ENCODE measurements around the gene MFNG.

MFNG gene

GRCh38 chr22:37511395-37512104 lies 25.4 kb upstream of the MFNG start:
- no peak for DNase-seq

GRCh38 chr22:37510091-37510490 lies 23.9 kb upstream of the MFNG start:
- no peak for DNase-seq

GRCh38 chr22:37509059-37509860 lies 23.1 kb upstream of the MFNG start:
- DNase-seq: no peak

GRCh38 chr22:37508431-37508992 lies 22.3 kb upstream of the MFNG start:
- DNase-seq: no peak

- no peak for DNase-seq
These were observed 21.5 kb upstream of the MFNG start for GRCh38 chr22:37507731-37508130.

- DNase-seq: no peak
These were observed 19.8 kb upstream of the MFNG start for GRCh38 chr22:37505989-37506388.

- no peak for DNase-seq
These were observed 19.4 kb upstream of the MFNG start for GRCh38 chr22:37505565-37505964.

- DNase-seq: no peak
These were observed 18.8 kb upstream of the MFNG start for GRCh38 chr22:37504964-37505363.

GRCh38 chr22:37503850-37504249 lies 17.7 kb upstream of the MFNG start:
- DNase-seq: peak; percentile 45

- no peak for DNase-seq
These were observed 17.0 kb upstream of the MFNG start for GRCh38 chr22:37503183-37503683.

- DNase-seq: peak; percentile 6
These were observed 16.4 kb upstream of the MFNG start for GRCh38 chr22:37502342-37503182.

GRCh38 chr22:37501610-37502341 lies 15.6 kb upstream of the MFNG start:
- no peak for DNase-seq

GRCh38 chr22:37500745-37501609 lies 14.8 kb upstream of the MFNG start:
- DNase-seq: no peak

GRCh38 chr22:37499789-37500540 lies 13.8 kb upstream of the MFNG start:
- DNase-seq: no peak

GRCh38 chr22:37499027-37499707 lies 13.0 kb upstream of the MFNG start:
- no peak for DNase-seq

GRCh38 chr22:37498289-37498909 lies 12.2 kb upstream of the MFNG start:
- DNase-seq: peak; percentile 50

GRCh38 chr22:37497062-37497599 lies 10.9 kb upstream of the MFNG start:
- no peak for DNase-seq

GRCh38 chr22:37496651-37497050 lies 10.5 kb upstream of the MFNG start:
- DNase-seq: no peak

- no peak for DNase-seq
These were observed 7.8 kb upstream of the MFNG start for GRCh38 chr22:37493979-37494378.

Data from OCI-M1 (cell line).